C4-2B (cell line): ENCODE data around the gene CXCR5.

ENCODE experiments used
- H3K27ac ChIP-seq: fragments of 450-650 bp; 2 replicates; pipeline ENCODE4 v1.5.1; 2017
- ZFX ChIP-seq: fragments of 450-650 bp; IDR thresholded peaks from 2 replicates; pipeline ENCODE4 v1.6.1; 2017
- TF ChIP-seq, protein P1 (sequence below): fragments of 450-650 bp; conservative IDR thresholded peaks from 2 replicates; pipeline ENCODE4 v1.5.1; 2017; ENCODE audit warnings: mild to moderate bottlenecking

Gene CXCR5

DNA sequence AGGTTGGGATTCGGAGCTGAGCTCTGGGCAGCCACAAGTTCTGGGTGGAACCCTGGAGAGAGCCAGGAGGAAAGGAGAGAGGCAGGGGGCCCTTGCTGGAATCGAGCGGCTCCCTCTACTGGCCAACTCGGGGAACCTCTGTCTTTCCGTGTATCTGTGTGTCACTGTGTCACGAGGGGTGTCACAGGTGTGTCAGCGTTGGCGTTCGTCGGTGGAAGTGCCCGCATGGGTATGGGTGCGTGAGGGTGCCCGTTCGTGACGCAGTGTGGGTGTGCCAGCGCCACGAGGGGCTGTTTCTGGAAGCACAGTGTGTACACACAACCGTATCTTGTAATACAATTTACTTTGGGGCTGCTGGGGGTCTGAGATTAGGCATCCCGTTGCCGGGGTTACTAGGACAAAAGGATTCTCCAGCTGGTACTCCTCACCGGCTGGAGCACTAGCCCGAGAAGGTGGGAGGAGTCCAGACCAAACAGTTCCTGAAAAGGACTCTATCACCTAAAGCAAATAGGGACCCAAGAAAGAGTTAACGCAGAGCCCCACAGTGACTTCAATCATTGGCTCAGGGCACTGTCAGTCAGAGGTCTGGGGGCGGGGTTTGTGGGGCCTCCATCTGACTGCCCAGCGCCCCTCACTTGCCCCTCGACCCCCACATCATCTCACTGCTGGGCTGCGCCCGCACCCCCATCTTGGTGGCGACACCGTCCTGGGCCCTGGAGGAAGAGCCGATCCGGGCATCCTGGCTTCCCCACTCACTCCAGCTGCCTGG is 44.6 kb downstream of the CXCR5 start:
- no peak for TF ChIP-seq ZFX
- TF ChIP-seq, protein P1, sequence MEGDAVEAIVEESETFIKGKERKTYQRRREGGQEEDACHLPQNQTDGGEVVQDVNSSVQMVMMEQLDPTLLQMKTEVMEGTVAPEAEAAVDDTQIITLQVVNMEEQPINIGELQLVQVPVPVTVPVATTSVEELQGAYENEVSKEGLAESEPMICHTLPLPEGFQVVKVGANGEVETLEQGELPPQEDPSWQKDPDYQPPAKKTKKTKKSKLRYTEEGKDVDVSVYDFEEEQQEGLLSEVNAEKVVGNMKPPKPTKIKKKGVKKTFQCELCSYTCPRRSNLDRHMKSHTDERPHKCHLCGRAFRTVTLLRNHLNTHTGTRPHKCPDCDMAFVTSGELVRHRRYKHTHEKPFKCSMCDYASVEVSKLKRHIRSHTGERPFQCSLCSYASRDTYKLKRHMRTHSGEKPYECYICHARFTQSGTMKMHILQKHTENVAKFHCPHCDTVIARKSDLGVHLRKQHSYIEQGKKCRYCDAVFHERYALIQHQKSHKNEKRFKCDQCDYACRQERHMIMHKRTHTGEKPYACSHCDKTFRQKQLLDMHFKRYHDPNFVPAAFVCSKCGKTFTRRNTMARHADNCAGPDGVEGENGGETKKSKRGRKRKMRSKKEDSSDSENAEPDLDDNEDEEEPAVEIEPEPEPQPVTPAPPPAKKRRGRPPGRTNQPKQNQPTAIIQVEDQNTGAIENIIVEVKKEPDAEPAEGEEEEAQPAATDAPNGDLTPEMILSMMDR: peak; percentile 98
- peak overlapping the region; percentile 98 for H3K27ac ChIP-seq

DNA sequence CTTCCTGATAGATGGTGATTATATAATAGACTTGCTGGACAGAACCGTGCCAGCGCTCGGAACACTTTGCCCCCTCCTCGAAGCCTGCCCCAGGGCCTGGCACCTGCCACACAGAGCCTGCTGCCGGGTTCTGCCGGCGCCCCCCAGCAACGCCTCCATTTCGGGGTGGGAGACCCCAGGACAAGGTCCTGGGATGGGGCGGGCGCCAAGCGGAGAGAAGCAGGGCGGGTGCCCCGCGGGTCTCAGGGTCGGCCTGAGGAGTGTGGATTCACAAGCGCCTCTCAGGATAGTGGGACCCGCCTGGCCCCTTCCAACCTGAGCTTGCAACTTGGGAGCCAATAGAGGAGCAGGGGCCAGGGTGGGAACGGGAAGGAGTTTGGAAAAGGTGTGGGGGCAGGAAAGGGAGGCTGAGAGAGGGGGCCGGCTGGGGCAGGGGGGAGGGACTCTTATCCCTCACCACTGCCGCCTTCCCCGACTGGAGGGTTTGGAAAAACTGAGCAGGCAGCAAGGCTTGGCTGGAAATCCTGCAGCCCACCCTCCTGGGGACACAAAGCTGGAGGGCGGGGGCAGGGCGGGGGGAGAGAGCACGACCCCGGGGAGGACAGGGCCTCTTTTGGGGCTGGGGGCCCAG is 45.3 kb downstream of the CXCR5 start:
- peak overlapping the region; percentile 98 for H3K27ac ChIP-seq
- TF ChIP-seq, protein P1: no peak
- TF ChIP-seq ZFX: no peak

DNA sequence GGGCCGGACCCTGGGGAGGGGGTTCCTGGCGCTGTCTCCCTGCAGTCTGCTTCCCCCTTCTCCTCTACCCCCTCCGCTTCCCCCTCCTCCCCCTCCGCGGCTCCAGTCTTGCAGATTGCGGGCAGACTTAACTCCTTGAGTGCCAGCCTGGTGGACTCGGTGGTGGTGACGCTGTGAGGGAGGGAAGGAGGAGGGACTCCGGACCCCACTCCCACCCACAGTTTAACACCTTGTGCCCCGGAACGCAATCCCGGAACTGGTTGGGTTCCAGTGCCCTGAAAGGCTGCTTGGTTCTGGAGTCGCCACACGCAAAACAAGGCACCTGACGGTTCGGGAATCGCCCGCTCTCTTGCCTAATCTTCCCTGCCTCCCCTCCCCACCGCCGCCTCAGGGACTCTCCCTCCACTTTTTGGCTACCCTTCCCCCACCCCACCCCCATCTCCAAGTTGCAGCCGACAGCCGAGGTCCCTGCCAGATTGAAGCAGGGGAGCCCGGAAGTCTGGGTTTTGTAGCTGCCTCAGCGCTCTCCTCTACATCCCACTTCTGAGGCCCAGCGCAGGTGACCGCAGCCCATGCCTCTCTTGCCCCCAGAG is 45.9 kb downstream of the CXCR5 start:
- no peak for TF ChIP-seq ZFX
- TF ChIP-seq, protein P1: no peak

DNA sequence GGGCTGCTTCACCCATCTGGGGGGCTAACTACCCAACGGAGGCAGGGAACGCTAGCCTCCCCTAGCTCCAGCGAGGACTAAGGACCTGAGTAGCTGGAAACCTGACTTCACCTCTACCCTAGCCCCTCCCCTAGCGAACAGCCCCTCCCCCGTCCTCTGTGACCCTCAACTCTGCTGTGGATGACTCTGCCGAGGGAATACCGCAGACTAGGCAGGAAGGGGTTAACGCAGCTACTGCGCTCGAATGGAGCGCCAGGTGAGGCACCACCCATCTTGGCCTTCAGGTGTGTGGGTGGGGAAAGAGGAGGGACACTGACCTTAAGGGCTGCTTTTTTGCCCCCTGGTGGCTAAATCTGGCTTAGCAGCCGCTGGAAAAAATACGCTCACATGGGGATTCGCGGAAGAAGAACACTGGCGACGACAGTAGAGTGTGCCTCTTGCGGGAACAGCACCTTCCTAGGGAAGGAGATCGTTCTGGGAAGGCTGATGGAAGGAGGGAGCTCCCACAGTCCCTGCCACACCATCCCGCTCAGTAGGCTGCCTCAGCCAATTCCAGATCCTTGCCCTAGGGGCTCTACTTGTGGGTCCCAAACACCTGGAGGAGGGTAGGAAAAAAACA is 46.5 kb downstream of the CXCR5 start:
- no peak for TF ChIP-seq ZFX
- TF ChIP-seq, protein P1: peak; percentile 96
- peak overlapping the region; percentile 98 for H3K27ac ChIP-seq

More for the DNA sequence above, 45.9 kb downstream of the CXCR5 start:
- H3K27ac ChIP-seq: peak overlapping the region; percentile 98

DNA sequence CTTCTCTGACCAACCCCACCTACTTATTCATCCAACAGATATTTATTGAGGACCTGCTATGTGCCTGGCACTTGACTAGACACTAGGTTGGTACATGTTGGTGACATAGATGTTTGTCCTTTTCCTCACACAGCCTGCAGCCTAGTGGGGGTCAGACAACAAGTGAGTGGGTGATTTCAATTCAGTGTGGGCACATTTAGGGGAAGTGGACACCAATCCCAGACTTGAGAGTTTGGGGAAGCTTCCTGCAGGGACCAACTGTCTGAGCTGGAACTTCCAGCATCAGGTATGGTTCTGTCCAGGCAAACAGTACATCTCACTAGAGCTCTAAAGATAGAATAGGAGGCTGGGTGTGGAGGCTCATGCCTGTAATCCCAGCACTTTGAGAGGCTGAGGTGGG is 47.9 kb downstream of the CXCR5 start:
- H3K27ac ChIP-seq: no peak overlapping the region
- TF ChIP-seq, protein P1: no peak
- TF ChIP-seq ZFX: no peak

DNA sequence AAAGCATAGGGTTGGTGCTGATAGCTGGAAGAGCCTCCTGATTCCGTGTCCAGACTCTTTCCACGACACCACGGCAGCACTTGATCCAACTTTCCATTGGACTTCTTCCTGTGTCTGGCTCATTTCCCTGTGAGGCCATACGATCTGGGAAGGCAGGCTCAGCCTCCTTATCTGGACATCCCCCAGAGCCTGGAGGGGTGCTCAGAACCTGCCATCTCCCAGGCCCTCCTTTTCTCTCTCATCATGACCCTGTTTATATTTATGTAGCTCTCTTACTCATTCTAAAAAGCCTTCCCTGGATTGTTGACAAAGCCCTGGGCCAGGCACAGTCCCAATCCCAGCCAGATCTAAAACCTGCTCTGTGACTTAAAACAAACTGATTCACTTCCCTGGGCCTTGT is 49.8 kb downstream of the CXCR5 start:
- TF ChIP-seq ZFX: no peak
- TF ChIP-seq, protein P1: no peak
- H3K27ac ChIP-seq: peak overlapping the region; percentile 56
